ENCODE results near the gene AP1B1. TPM values are rescaled to one million over a fixed set of nuclear protein-coding genes. Genes with fewer than 3 reads are reported as not detected.
A peak's percentile ranks its signal among the peaks of the same experiment; 100 is the strongest.

Gene AP1B1
- total RNA-seq, 1 experiment from 2014 or later = 77.9 TPM

DNA sequence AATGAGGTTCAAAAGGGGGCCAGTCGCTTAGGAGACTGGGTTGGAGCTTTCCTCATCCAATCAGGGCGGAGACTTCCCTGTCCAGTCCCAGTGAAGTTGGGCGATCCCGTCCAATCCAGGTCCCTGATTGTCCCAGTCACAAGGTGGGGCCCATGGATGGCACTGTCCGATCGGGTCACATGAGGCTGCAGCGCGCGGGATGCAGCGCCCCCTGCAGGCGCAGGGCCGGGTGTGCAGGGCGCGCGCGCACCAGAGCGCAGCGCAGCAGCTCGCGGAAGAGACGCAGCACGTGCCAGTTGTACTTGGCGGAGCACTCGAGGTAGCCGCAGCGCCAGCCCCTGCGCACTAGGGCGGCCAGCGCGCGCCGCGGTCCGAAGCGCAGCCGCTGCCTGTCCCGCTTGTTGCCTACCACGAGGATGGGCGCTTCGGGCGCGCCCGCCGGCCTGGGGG is 75.2 kb downstream of the AP1B1 start (continued):
- TF ChIP-seq, protein P1, sequence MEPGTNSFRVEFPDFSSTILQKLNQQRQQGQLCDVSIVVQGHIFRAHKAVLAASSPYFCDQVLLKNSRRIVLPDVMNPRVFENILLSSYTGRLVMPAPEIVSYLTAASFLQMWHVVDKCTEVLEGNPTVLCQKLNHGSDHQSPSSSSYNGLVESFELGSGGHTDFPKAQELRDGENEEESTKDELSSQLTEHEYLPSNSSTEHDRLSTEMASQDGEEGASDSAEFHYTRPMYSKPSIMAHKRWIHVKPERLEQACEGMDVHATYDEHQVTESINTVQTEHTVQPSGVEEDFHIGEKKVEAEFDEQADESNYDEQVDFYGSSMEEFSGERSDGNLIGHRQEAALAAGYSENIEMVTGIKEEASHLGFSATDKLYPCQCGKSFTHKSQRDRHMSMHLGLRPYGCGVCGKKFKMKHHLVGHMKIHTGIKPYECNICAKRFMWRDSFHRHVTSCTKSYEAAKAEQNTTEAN (CRISPR knock-in tag; IDR thresholded peaks at IDR 0.05) = peak; percentile 96
- no peak for TF ChIP-seq SOX15 (CRISPR knock-in tag; IDR thresholded peaks at IDR 0.05)
- TF ChIP-seq ZNF232 (CRISPR knock-in tag; IDR thresholded peaks at IDR 0.05) = peak; percentile 99
- no peak for TF ChIP-seq ZNF396 (CRISPR knock-in tag; IDR thresholded peaks at IDR 0.05; ENCODE audit: borderline replicate concordance)
- TF ChIP-seq, protein P2, sequence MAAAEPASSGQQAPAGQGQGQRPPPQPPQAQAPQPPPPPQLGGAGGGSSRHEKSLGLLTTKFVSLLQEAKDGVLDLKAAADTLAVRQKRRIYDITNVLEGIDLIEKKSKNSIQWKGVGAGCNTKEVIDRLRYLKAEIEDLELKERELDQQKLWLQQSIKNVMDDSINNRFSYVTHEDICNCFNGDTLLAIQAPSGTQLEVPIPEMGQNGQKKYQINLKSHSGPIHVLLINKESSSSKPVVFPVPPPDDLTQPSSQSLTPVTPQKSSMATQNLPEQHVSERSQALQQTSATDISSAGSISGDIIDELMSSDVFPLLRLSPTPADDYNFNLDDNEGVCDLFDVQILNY (CRISPR knock-in tag; IDR thresholded peaks at IDR 0.05) = peak; percentile 97
- no peak for TF ChIP-seq ZNF671 (CRISPR knock-in tag; IDR thresholded peaks at IDR 0.05)
- no peak for TF ChIP-seq GTF2I (CRISPR knock-in tag; conservative IDR thresholded peaks at IDR 0.05)
- TF ChIP-seq GABPB1 (CRISPR knock-in tag; IDR thresholded peaks at IDR 0.05) = no peak
- TF ChIP-seq, protein P3, sequence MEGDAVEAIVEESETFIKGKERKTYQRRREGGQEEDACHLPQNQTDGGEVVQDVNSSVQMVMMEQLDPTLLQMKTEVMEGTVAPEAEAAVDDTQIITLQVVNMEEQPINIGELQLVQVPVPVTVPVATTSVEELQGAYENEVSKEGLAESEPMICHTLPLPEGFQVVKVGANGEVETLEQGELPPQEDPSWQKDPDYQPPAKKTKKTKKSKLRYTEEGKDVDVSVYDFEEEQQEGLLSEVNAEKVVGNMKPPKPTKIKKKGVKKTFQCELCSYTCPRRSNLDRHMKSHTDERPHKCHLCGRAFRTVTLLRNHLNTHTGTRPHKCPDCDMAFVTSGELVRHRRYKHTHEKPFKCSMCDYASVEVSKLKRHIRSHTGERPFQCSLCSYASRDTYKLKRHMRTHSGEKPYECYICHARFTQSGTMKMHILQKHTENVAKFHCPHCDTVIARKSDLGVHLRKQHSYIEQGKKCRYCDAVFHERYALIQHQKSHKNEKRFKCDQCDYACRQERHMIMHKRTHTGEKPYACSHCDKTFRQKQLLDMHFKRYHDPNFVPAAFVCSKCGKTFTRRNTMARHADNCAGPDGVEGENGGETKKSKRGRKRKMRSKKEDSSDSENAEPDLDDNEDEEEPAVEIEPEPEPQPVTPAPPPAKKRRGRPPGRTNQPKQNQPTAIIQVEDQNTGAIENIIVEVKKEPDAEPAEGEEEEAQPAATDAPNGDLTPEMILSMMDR (IDR thresholded peaks at IDR 0.05) = peak; percentile 99
- TF ChIP-seq, protein P4, sequence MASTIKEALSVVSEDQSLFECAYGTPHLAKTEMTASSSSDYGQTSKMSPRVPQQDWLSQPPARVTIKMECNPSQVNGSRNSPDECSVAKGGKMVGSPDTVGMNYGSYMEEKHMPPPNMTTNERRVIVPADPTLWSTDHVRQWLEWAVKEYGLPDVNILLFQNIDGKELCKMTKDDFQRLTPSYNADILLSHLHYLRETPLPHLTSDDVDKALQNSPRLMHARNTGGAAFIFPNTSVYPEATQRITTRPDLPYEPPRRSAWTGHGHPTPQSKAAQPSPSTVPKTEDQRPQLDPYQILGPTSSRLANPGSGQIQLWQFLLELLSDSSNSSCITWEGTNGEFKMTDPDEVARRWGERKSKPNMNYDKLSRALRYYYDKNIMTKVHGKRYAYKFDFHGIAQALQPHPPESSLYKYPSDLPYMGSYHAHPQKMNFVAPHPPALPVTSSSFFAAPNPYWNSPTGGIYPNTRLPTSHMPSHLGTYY (CRISPR knock-in tag; IDR thresholded peaks at IDR 0.05) = no peak
- TF ChIP-seq ZNF263 (CRISPR knock-in tag; IDR thresholded peaks at IDR 0.05; ENCODE audit: low read depth) = peak; percentile 53; the same call in 1 of the 2 replicates
- TF ChIP-seq ZNF423 (CRISPR knock-in tag; IDR thresholded peaks at IDR 0.05) = no peak
- TF ChIP-seq, protein P5, sequence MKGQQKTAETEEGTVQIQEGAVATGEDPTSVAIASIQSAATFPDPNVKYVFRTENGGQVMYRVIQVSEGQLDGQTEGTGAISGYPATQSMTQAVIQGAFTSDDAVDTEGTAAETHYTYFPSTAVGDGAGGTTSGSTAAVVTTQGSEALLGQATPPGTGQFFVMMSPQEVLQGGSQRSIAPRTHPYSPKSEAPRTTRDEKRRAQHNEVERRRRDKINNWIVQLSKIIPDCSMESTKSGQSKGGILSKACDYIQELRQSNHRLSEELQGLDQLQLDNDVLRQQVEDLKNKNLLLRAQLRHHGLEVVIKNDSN (CRISPR knock-in tag; IDR thresholded peaks at IDR 0.05) = peak; percentile 96
- TF ChIP-seq, protein P6, sequence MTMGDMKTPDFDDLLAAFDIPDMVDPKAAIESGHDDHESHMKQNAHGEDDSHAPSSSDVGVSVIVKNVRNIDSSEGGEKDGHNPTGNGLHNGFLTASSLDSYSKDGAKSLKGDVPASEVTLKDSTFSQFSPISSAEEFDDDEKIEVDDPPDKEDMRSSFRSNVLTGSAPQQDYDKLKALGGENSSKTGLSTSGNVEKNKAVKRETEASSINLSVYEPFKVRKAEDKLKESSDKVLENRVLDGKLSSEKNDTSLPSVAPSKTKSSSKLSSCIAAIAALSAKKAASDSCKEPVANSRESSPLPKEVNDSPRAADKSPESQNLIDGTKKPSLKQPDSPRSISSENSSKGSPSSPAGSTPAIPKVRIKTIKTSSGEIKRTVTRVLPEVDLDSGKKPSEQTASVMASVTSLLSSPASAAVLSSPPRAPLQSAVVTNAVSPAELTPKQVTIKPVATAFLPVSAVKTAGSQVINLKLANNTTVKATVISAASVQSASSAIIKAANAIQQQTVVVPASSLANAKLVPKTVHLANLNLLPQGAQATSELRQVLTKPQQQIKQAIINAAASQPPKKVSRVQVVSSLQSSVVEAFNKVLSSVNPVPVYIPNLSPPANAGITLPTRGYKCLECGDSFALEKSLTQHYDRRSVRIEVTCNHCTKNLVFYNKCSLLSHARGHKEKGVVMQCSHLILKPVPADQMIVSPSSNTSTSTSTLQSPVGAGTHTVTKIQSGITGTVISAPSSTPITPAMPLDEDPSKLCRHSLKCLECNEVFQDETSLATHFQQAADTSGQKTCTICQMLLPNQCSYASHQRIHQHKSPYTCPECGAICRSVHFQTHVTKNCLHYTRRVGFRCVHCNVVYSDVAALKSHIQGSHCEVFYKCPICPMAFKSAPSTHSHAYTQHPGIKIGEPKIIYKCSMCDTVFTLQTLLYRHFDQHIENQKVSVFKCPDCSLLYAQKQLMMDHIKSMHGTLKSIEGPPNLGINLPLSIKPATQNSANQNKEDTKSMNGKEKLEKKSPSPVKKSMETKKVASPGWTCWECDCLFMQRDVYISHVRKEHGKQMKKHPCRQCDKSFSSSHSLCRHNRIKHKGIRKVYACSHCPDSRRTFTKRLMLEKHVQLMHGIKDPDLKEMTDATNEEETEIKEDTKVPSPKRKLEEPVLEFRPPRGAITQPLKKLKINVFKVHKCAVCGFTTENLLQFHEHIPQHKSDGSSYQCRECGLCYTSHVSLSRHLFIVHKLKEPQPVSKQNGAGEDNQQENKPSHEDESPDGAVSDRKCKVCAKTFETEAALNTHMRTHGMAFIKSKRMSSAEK (CRISPR knock-in tag; IDR thresholded peaks at IDR 0.05; ENCODE audit: borderline replicate concordance) = peak; percentile 54; the same call in 1 of the 2 replicates
- TF ChIP-seq, protein P7, sequence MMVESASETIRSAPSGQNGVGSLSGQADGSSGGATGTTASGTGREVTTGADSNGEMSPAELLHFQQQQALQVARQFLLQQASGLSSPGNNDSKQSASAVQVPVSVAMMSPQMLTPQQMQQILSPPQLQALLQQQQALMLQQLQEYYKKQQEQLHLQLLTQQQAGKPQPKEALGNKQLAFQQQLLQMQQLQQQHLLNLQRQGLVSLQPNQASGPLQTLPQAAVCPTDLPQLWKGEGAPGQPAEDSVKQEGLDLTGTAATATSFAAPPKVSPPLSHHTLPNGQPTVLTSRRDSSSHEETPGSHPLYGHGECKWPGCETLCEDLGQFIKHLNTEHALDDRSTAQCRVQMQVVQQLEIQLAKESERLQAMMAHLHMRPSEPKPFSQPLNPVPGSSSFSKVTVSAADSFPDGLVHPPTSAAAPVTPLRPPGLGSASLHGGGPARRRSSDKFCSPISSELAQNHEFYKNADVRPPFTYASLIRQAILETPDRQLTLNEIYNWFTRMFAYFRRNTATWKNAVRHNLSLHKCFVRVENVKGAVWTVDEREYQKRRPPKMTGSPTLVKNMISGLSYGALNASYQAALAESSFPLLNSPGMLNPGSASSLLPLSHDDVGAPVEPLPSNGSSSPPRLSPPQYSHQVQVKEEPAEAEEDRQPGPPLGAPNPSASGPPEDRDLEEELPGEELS (CRISPR knock-in tag; IDR thresholded peaks at IDR 0.05) = peak; percentile 99
- peak; percentile 94; the same call in 1 of the 2 replicates for TF ChIP-seq ATF1 (CRISPR knock-in tag; IDR thresholded peaks at IDR 0.05)
- TF ChIP-seq, protein P8, sequence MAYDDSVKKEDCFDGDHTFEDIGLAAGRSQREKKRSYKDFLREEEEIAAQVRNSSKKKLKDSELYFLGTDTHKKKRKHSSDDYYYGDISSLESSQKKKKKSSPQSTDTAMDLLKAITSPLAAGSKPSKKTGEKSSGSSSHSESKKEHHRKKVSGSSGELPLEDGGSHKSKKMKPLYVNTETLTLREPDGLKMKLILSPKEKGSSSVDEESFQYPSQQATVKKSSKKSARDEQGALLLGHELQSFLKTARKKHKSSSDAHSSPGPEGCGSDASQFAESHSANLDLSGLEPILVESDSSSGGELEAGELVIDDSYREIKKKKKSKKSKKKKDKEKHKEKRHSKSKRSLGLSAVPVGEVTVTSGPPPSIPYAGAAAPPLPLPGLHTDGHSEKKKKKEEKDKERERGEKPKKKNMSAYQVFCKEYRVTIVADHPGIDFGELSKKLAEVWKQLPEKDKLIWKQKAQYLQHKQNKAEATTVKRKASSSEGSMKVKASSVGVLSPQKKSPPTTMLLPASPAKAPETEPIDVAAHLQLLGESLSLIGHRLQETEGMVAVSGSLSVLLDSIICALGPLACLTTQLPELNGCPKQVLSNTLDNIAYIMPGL (CRISPR knock-in tag; IDR thresholded peaks at IDR 0.05) = peak; percentile 99
- TF ChIP-seq ZNF121 (CRISPR knock-in tag; IDR thresholded peaks at IDR 0.05) = peak; percentile 37
- peak; percentile 98 for TF ChIP-seq ESRRA (CRISPR knock-in tag; IDR thresholded peaks at IDR 0.05; ENCODE audit: borderline replicate concordance)
- TF ChIP-seq, protein P9, sequence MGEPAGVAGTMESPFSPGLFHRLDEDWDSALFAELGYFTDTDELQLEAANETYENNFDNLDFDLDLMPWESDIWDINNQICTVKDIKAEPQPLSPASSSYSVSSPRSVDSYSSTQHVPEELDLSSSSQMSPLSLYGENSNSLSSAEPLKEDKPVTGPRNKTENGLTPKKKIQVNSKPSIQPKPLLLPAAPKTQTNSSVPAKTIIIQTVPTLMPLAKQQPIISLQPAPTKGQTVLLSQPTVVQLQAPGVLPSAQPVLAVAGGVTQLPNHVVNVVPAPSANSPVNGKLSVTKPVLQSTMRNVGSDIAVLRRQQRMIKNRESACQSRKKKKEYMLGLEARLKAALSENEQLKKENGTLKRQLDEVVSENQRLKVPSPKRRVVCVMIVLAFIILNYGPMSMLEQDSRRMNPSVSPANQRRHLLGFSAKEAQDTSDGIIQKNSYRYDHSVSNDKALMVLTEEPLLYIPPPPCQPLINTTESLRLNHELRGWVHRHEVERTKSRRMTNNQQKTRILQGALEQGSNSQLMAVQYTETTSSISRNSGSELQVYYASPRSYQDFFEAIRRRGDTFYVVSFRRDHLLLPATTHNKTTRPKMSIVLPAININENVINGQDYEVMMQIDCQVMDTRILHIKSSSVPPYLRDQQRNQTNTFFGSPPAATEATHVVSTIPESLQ (CRISPR knock-in tag; IDR thresholded peaks at IDR 0.05) = no peak
- TF ChIP-seq ZNF317 (CRISPR knock-in tag; IDR thresholded peaks at IDR 0.05; ENCODE audit: borderline replicate concordance, low read depth) = peak; percentile 47; the same call in 1 of the 2 replicates
